ENCODE measurements around the gene EMD.

DNA sequence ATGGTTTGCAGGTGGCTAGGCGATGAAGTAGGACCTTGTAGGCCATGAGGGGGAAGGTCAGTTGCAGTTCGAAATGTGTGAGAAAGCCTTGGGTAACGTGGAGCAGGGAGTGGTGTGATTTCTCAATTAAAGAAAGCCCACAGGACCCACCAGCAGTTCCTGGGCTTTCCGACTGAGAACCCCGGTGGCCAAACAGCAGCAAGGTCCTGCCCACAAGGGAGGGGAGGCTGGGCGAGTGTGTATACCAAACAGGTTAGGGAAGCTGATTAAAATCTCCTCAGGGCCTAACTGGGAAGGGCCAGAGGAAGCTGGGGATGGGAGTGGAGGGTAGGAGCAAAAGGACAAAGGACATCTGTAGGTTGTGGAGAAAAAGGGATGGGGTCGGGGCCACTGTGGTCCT lies 51.8 kb downstream of the EMD start:
- TF ChIP-seq, protein P1, sequence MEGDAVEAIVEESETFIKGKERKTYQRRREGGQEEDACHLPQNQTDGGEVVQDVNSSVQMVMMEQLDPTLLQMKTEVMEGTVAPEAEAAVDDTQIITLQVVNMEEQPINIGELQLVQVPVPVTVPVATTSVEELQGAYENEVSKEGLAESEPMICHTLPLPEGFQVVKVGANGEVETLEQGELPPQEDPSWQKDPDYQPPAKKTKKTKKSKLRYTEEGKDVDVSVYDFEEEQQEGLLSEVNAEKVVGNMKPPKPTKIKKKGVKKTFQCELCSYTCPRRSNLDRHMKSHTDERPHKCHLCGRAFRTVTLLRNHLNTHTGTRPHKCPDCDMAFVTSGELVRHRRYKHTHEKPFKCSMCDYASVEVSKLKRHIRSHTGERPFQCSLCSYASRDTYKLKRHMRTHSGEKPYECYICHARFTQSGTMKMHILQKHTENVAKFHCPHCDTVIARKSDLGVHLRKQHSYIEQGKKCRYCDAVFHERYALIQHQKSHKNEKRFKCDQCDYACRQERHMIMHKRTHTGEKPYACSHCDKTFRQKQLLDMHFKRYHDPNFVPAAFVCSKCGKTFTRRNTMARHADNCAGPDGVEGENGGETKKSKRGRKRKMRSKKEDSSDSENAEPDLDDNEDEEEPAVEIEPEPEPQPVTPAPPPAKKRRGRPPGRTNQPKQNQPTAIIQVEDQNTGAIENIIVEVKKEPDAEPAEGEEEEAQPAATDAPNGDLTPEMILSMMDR (conservative IDR thresholded peaks at IDR 0.05; ENCODE audit: low read length): no peak
- TF ChIP-seq EZH2phosphoT487 (IDR thresholded peaks at IDR 0.05; ENCODE audit: borderline replicate concordance): no peak
